ENCODE data around the gene CDC14A.

DNA sequence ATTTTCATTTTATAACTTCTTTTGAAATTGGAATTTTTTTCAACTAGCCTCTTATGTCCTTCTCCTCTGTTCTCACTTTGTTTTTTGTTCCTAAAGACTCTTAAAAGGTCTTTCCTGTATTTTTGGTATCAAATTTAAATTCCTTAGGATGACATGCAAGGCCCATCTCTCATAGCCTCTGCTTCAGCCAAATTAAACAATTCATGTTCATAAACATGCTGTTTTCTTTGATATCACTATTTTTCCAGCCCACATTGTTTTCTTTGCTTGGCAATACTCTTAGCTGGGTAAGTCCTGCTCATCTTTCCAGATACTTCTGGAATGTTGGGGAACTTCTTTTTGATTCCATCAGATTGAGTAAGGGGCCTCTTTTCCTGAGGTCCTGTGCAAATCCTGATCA, 129.9 kb downstream of the CDC14A start:
- TF ChIP-seq, protein P1, sequence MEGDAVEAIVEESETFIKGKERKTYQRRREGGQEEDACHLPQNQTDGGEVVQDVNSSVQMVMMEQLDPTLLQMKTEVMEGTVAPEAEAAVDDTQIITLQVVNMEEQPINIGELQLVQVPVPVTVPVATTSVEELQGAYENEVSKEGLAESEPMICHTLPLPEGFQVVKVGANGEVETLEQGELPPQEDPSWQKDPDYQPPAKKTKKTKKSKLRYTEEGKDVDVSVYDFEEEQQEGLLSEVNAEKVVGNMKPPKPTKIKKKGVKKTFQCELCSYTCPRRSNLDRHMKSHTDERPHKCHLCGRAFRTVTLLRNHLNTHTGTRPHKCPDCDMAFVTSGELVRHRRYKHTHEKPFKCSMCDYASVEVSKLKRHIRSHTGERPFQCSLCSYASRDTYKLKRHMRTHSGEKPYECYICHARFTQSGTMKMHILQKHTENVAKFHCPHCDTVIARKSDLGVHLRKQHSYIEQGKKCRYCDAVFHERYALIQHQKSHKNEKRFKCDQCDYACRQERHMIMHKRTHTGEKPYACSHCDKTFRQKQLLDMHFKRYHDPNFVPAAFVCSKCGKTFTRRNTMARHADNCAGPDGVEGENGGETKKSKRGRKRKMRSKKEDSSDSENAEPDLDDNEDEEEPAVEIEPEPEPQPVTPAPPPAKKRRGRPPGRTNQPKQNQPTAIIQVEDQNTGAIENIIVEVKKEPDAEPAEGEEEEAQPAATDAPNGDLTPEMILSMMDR (IDR thresholded peaks at IDR 0.05) = no peak
- TF ChIP-seq, protein P2, sequence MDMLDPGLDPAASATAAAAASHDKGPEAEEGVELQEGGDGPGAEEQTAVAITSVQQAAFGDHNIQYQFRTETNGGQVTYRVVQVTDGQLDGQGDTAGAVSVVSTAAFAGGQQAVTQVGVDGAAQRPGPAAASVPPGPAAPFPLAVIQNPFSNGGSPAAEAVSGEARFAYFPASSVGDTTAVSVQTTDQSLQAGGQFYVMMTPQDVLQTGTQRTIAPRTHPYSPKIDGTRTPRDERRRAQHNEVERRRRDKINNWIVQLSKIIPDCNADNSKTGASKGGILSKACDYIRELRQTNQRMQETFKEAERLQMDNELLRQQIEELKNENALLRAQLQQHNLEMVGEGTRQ (IDR thresholded peaks at IDR 0.05; ENCODE audit: borderline replicate concordance, low read depth, low read length) = no peak
- no peak for TF ChIP-seq JUND (IDR thresholded peaks at IDR 0.05)
- TF ChIP-seq CHD2 (IDR thresholded peaks at IDR 0.05; ENCODE audit: low read length, partially characterized antibody) = no peak
- no peak for TF ChIP-seq EZH2phosphoT487 (IDR thresholded peaks at IDR 0.05; ENCODE audit: borderline replicate concordance, low read depth)
- TF ChIP-seq RCOR1 (IDR thresholded peaks at IDR 0.05; ENCODE audit: low read length) = no peak
- TF ChIP-seq, protein P3, sequence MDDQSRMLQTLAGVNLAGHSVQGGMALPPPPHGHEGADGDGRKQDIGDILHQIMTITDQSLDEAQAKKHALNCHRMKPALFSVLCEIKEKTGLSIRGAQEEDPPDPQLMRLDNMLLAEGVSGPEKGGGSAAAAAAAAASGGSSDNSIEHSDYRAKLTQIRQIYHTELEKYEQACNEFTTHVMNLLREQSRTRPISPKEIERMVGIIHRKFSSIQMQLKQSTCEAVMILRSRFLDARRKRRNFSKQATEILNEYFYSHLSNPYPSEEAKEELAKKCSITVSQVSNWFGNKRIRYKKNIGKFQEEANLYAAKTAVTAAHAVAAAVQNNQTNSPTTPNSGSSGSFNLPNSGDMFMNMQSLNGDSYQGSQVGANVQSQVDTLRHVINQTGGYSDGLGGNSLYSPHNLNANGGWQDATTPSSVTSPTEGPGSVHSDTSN (IDR thresholded peaks at IDR 0.05) = no peak
- TF ChIP-seq, protein P4, sequence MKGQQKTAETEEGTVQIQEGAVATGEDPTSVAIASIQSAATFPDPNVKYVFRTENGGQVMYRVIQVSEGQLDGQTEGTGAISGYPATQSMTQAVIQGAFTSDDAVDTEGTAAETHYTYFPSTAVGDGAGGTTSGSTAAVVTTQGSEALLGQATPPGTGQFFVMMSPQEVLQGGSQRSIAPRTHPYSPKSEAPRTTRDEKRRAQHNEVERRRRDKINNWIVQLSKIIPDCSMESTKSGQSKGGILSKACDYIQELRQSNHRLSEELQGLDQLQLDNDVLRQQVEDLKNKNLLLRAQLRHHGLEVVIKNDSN (IDR thresholded peaks at IDR 0.05; ENCODE audit: borderline replicate concordance, low read depth) = no peak
- no peak for TF ChIP-seq EP300 (IDR thresholded peaks at IDR 0.05; ENCODE audit: borderline replicate concordance in 1 of 2, low read depth in 1 of 2, low read length in 1 of 2)
- no peak for TF ChIP-seq TCF12 (IDR thresholded peaks at IDR 0.05)
- TF ChIP-seq NFIC (IDR thresholded peaks at IDR 0.05; ENCODE audit: borderline replicate concordance) = no peak
- no peak for TF ChIP-seq POLR2AphosphoS5 (IDR thresholded peaks at IDR 0.05; ENCODE audit: low read depth, low read length)
- TF ChIP-seq TEAD4 (IDR thresholded peaks at IDR 0.05; ENCODE audit: borderline replicate concordance, insufficient read depth) = no peak
- TF ChIP-seq YY1 (IDR thresholded peaks at IDR 0.05; ENCODE audit: low read depth) = no peak

Data from SK-N-SH (cell line).